ENCODE data around the gene SND1.
"Not testable (repeated sequence)": the region's sequence is repeated elsewhere in the genome, so short reads cannot be mapped to it uniquely, and the experiment has no call there.

SND1 gene

DNA sequence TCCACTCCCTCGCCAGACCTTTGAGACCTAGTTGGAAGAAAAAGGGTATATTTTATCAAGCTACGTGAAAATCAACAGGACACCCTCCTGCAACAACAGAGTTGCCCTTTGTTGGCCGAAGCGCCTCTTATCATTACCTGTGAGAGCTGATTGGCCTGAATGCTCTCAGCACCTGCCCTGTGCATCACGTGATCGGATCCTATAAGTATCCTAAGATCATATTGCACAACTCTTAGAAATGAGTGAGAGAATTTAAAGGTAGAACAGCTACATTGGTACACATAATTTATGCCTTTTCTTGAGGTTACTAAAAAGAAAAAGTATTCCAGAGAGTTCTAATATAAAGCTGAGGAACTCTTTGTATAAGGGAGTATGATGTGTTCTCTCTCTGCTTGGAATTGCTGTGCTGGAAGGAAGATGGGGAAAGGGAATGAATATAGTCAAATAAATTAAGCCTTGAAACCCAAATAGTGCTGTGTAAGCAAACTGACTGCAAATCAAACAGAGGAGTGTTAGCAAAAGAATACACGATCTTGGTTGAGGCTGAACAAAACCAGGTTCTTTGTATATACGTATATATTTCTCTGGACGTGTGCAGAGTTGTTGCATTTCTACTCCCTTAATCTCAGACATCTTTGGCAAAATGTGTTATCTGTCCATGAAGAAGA lies 309.9 kb downstream of the SND1 start:
- TF ChIP-seq, protein P1, sequence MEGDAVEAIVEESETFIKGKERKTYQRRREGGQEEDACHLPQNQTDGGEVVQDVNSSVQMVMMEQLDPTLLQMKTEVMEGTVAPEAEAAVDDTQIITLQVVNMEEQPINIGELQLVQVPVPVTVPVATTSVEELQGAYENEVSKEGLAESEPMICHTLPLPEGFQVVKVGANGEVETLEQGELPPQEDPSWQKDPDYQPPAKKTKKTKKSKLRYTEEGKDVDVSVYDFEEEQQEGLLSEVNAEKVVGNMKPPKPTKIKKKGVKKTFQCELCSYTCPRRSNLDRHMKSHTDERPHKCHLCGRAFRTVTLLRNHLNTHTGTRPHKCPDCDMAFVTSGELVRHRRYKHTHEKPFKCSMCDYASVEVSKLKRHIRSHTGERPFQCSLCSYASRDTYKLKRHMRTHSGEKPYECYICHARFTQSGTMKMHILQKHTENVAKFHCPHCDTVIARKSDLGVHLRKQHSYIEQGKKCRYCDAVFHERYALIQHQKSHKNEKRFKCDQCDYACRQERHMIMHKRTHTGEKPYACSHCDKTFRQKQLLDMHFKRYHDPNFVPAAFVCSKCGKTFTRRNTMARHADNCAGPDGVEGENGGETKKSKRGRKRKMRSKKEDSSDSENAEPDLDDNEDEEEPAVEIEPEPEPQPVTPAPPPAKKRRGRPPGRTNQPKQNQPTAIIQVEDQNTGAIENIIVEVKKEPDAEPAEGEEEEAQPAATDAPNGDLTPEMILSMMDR (IDR thresholded peaks at IDR 0.05; ENCODE audit: low read depth, low read length): no peak
- H3K4me3 ChIP-seq (ENCODE audit: low read depth, low read length): no peak overlapping the region

DNA sequence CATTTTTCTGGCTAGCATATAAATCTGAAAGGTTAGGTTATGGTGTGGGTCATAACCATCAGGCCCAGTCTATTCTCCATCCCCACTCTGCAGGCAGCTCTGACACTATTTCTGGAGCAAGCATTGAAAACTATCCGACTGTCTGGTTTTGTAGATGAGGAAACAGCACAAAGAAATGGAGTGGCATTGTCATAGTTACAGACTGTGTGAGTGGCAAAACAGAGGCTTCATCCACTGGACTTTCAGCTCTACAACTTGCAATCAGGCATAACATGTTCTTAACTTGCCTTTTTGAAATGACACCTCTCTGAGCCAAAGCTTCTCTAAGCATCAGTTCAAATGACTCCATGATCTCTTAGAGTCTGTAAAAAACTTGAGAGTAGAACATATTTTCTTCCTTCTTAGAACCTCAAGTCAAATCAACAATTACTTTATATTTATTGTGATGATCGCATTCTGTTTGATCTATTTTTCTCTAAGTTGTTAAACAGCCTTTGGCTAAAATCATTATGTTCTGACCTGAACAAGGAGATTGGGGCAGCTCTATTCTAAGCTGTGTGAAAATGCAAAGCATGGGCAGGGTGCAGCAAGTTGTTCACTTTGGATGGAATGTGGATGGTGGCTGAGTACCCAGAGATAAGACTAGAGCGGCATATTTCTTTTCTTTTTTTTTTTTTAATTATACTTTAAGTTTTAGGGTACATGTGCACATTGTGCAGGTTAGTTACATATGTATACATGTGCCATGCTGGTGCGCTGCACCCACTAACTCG lies 310.8 kb downstream of the SND1 start:
- TF ChIP-seq, protein P1 (IDR thresholded peaks at IDR 0.05; ENCODE audit: low read depth, low read length): no peak
- H3K4me3 ChIP-seq (ENCODE audit: low read depth, low read length): no peak overlapping the region

DNA sequence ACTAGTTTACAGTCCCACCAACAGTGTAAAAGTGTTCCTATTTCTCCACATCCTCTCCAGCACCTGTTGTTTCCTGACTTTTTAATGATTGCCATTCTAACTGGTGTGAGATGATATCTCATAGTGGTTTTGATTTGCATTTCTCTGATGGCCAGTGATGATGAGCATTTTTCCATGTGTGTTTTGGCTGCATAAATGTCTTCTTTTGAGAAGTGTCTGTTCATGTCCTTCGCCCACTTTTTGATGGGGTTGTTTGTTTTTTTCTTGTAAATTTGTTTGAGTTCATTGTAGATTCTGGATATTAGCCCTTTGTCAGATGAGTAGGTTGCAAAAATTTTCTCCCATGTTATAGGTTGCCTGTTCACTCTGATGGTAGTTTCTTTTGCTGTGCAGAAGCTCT lies 311.9 kb downstream of the SND1 start:
- not testable (repeated sequence) for H3K4me3 ChIP-seq (ENCODE audit: low read depth, low read length)

DNA sequence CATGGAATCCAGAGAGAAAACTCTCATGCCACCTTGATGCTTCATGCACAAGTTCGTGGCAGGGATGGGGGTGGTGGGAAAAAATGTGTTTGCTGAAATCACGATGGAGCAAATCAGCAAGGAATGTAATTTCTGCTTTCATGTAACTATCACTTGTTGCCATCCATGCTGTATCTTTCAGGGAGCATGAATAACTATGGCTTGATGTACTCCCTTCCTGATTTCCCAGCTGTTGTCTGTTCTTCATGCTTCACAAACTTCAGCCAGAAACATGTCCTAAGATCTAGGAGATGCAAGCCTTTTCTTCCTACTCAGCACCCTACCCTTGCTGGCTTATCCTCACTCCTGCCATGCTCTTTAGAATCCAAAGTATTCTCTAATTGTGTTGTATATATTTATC lies 315.3 kb downstream of the SND1 start:
- TF ChIP-seq, protein P1 (IDR thresholded peaks at IDR 0.05; ENCODE audit: low read depth, low read length): no peak
- no peak overlapping the region for H3K4me3 ChIP-seq (ENCODE audit: low read depth, low read length)

DNA sequence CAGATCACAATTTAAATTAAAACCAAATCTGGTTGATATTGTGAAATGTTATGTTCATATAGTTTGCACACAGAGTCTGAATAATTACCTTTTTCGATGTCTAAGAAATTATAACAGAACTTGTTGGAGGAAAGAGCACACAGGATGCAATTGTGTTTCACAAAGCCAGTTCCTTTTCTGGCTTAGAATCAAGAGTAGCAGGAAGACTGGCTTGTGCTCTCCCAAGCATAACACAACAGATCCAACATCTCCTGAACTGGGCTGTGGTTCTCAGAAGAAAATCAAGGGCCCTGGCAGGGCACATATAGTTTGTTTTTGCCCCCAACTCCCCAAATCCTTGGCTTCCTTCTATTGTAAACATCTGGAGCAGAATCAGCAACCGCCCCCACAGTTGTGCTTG lies 316.6 kb downstream of the SND1 start:
- TF ChIP-seq, protein P1 (IDR thresholded peaks at IDR 0.05; ENCODE audit: low read depth, low read length): no peak
- no peak overlapping the region for H3K4me3 ChIP-seq (ENCODE audit: low read depth, low read length)

DNA sequence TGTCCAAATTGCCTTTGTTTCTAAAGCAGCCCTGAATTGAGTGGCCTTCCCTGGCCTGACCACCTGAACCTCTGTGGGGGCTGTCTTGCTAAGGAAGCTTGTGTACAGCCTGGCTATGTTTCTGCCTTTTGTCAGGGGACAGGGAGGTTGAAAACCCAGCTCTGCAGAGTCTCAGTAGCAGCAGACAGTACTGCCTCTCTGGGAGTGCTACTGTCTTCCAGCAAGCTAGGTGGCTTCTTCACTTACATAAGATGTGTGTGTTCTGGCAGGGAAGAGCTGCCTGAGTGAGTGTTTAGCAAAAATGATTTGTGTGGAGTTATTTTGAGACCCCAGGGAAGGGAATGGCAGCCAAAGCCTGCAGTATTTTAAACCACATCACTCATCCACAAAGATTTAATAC lies 321.8 kb downstream of the SND1 start:
- TF ChIP-seq, protein P1 (IDR thresholded peaks at IDR 0.05; ENCODE audit: low read depth, low read length): no peak

DNA sequence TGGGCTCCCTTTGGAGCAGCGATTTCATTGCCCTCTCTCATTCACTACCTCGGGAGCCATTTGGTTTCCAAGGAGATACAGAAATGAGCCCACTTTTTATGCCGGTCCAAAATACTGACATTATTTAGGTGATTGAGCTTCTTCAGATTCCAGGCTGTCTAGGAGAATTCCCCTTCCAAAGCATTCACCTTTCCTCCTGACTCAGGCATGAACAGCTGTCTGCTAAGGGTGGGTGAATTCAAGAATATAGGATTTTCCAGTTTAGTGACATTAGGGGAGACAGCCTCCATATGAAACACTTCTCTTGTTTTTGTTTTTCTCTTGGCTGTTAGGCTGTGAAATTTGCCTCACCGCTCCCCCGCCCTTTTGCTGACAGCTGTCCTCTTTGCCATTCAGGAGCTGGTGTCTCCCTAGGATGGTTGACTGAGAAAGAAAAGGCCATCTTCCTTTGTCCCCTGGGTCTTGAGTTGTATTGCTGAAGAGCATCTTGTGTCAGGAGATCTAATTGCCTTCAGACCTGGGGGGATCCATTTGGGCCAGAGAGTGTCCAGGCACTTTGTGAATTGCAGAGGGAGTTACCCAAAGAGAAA lies 322.5 kb downstream of the SND1 start:
- TF ChIP-seq, protein P1 (IDR thresholded peaks at IDR 0.05; ENCODE audit: low read depth, low read length): no peak
- H3K4me3 ChIP-seq (ENCODE audit: low read depth, low read length): no peak overlapping the region

More for the DNA sequence above, 321.8 kb downstream of the SND1 start:
- no peak overlapping the region for H3K4me3 ChIP-seq (ENCODE audit: low read depth, low read length)
